Measurements from ENCODE around the gene ADD2. TPM values are rescaled to one million over a fixed set of nuclear protein-coding genes. Genes with fewer than 3 reads are reported as not detected.

Gene ADD2
- total and polyA plus RNA-seq, 2 experiments from 2014 or later, result not detected

DNA sequence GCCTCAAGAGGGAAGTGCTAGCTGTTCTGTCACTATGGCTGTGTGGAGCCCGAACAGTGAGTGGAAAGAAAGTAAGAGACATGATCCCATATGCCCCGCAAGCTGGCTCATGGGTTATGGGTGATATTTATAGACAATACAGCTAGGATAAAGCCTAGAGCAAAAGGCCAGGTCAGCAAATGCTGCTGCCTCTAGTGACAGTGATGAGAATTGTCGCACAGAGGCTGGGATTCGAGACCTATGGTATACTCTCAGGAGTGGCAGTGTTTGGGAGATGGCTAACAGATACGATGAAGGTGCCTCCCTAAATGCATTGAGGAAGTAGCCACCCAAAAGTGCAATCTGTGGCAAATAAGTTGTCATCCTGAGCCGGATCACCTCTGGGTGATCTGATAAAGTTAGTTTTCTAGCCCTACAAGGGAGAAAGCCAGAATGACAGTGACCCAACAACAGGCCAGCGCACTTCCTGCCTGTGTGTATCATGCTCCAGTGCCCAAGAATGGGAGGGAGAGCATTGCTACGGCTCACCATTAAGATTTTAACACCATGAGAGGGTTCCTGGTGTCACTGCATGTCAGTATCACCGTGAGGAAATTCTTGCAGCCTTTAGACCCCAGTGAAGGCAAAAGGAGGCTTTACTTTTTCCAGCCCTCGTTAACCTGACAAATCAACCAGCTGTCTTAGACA is 122.1 kb downstream of the ADD2 start:
- no peaks in the 10 kb centered on the region for H3K79me2 ChIP-seq (ENCODE audit: insufficient read depth)
- H3K4me3 ChIP-seq, result no peak overlapping the region
- peaks cover 5% of the 10 kb centered on the region; the same call in 1 of the 2 replicates for H3K27me3 ChIP-seq (replicated peaks; ENCODE audit: insufficient read depth)
- H4K20me1 ChIP-seq (ENCODE audit: insufficient read depth), result no peaks in the 10 kb centered on the region
- in situ Hi-C loops (cut with MboI), result no loop called here
- H3K9ac ChIP-seq, result no peak overlapping the region
- no peaks in the 10 kb centered on the region for H3K36me3 ChIP-seq (ENCODE audit: low read depth)
- 53 to 56% methylated on average over 10 of the region's 10 CpGs for WGBS, 2 experiments (ENCODE audit: low coverage in 1 of 2, low lambda C conversion rate in 2 of 2, missing lambda C conversion rate in 2 of 2)
- H3K4me2 ChIP-seq (ENCODE audit: unreplicated experiment), result no peak overlapping the region
- no peaks in the 10 kb centered on the region for H3K4me1 ChIP-seq (ENCODE audit: insufficient read depth)
- H3K9me2 ChIP-seq (ENCODE audit: insufficient read depth), result no peaks in the 10 kb centered on the region
- TF ChIP-seq EZH2phosphoT487 (IDR thresholded peaks at IDR 0.05; ENCODE audit: insufficient read depth, low read depth) (no peak), EZH2 (IDR thresholded peaks at IDR 0.05; ENCODE audit: insufficient read depth, poor library complexity, severe bottlenecking) (no peak)
- H3K9me3 ChIP-seq (ENCODE audit: low read depth), result no peaks in the 10 kb centered on the region
- H3F3A ChIP-seq (ENCODE audit: insufficient read depth), result no peaks in the 10 kb centered on the region
- no peak overlapping the region for H2AFZ ChIP-seq
- H3K27ac ChIP-seq, result no peak overlapping the region
- peak; percentile 31 for DNase-seq

DNA sequence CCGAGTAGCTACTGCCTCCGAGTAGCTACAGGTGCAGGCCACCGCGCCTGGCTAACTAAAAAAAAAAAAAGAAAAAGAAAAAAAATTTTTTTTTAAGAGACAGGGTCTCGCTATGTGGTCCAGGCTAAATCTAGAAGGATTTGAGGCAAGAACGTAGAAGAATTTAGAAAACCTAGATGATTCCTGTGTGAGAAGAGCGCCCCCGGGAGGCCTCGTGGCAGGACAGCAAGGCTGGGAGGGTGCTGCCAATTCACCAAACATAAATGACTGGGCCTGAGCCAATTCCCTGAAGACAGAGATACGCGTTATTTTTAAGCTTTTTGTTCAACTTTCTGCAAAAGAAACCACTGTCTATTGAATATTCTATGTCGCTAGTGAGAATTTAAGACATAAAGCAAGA is 124.3 kb downstream of the ADD2 start:
- in situ Hi-C loops (cut with MboI), result no loop called here
- Histone ChIP-seq H3K27me3 (replicated peaks; ENCODE audit: insufficient read depth) (no peaks in the 10 kb centered on the region; the same call in 1 of the 2 replicates), H3K4me1 (ENCODE audit: insufficient read depth) (no peaks in the 10 kb centered on the region), H3K9me2 (ENCODE audit: insufficient read depth) (no peaks in the 10 kb centered on the region), H3K4me2 (ENCODE audit: unreplicated experiment) (no peak overlapping the region), H3K9ac (no peak overlapping the region), H3F3A (ENCODE audit: insufficient read depth) (no peaks in the 10 kb centered on the region), H4K20me1 (ENCODE audit: insufficient read depth) (no peaks in the 10 kb centered on the region), H3K4me3 (no peak overlapping the region), H2AFZ (no peak overlapping the region), H3K9me3 (ENCODE audit: low read depth) (no peaks in the 10 kb centered on the region), H3K27ac (no peak overlapping the region), H3K36me3 (ENCODE audit: low read depth) (no peaks in the 10 kb centered on the region), H3K79me2 (ENCODE audit: insufficient read depth) (no peaks in the 10 kb centered on the region)
- TF ChIP-seq EZH2phosphoT487 (IDR thresholded peaks at IDR 0.05; ENCODE audit: insufficient read depth, low read depth) (no peak), EZH2 (IDR thresholded peaks at IDR 0.05; ENCODE audit: insufficient read depth, poor library complexity, severe bottlenecking) (no peak)
- DNase-seq, result peak; percentile 57
- 49% methylated on average over 12 of the region's 12 CpGs for WGBS, 2 experiments (ENCODE audit: low coverage in 1 of 2, low lambda C conversion rate in 2 of 2, missing lambda C conversion rate in 2 of 2)

- in situ Hi-C loops (cut with MboI), result no loop called here
- DNase-seq, result peak; percentile 48
- no peak overlapping the region for H3K9ac ChIP-seq
- no peak overlapping the region for H3K4me3 ChIP-seq
- WGBS, 2 experiments (ENCODE audit: low coverage in 1 of 2, low lambda C conversion rate in 2 of 2, missing lambda C conversion rate in 2 of 2), result 14 to 16% methylated on average over 7 of the region's 7 CpGs
- H3K4me1 ChIP-seq (ENCODE audit: insufficient read depth), result no peaks in the 10 kb centered on the region
- no peaks in the 10 kb centered on the region for H4K20me1 ChIP-seq (ENCODE audit: insufficient read depth)
- TF ChIP-seq EZH2phosphoT487 (IDR thresholded peaks at IDR 0.05; ENCODE audit: insufficient read depth, low read depth) (no peak), EZH2 (IDR thresholded peaks at IDR 0.05; ENCODE audit: insufficient read depth, poor library complexity, severe bottlenecking) (no peak)
- H2AFZ ChIP-seq, result no peak overlapping the region
- H3K9me2 ChIP-seq (ENCODE audit: insufficient read depth), result no peaks in the 10 kb centered on the region
- H3K4me2 ChIP-seq (ENCODE audit: unreplicated experiment), result no peak overlapping the region
- no peaks in the 10 kb centered on the region for H3K9me3 ChIP-seq (ENCODE audit: low read depth)
- H3K36me3 ChIP-seq (ENCODE audit: low read depth), result no peaks in the 10 kb centered on the region
- no peak overlapping the region for H3K27ac ChIP-seq
- no peaks in the 10 kb centered on the region for H3F3A ChIP-seq (ENCODE audit: insufficient read depth)
- H3K79me2 ChIP-seq (ENCODE audit: insufficient read depth), result no peaks in the 10 kb centered on the region
- peaks cover 12% of the 10 kb centered on the region for H3K27me3 ChIP-seq (replicated peaks; ENCODE audit: insufficient read depth)
Observed at GRCh38 chr2:70641263-70641784, 126.7 kb downstream of the ADD2 start.

DNA sequence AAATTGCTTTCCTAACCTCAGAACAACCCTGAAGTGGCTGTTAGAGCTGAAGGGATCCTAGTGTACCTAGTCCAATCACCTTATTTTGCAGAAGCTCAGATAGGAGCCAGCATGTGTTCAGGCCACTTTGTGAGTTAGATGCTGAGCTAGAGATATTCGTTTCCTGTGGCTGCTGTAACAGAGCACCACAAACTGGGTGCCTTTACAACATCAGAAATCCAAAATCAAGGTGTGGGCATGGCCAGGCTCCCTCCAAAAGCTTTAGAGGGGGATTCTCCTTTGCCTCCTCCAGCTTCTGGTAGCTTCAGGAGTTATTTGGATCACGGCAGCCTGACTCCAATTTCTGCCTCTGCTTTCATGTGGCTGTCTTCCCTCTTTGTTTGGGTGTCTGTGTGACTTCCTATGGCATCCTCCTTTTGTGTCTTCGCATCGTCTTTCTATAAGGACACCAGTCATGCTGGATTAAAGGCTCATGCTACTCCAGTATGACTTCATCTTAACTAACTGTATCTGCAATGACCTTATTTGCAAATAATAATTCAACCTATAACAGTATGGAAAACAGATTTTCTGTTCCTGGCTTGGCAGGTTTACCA is 128.1 kb downstream of the ADD2 start:
- no peaks in the 10 kb centered on the region for H3K4me1 ChIP-seq (ENCODE audit: insufficient read depth)
- H3K27me3 ChIP-seq (replicated peaks; ENCODE audit: insufficient read depth), result peaks cover 24% of the 10 kb centered on the region
- no peak overlapping the region for H3K4me3 ChIP-seq
- 63 to 65% methylated on average over 4 of the region's 4 CpGs for WGBS, 2 experiments (ENCODE audit: low coverage in 1 of 2, low lambda C conversion rate in 2 of 2, missing lambda C conversion rate in 2 of 2)
- no peak for TF ChIP-seq EZH2 (IDR thresholded peaks at IDR 0.05; ENCODE audit: insufficient read depth, poor library complexity, severe bottlenecking)
- no peak for TF ChIP-seq EZH2phosphoT487 (IDR thresholded peaks at IDR 0.05; ENCODE audit: insufficient read depth, low read depth)
- H4K20me1 ChIP-seq (ENCODE audit: insufficient read depth), result no peaks in the 10 kb centered on the region
- no peaks in the 10 kb centered on the region for H3K9me3 ChIP-seq (ENCODE audit: low read depth)
- H3K79me2 ChIP-seq (ENCODE audit: insufficient read depth), result no peaks in the 10 kb centered on the region
- no peak for DNase-seq
- H2AFZ ChIP-seq, result no peak overlapping the region
- H3F3A ChIP-seq (ENCODE audit: insufficient read depth), result no peaks in the 10 kb centered on the region
- no peaks in the 10 kb centered on the region for H3K36me3 ChIP-seq (ENCODE audit: low read depth)
- no peak overlapping the region for H3K4me2 ChIP-seq (ENCODE audit: unreplicated experiment)
- in situ Hi-C loops (cut with MboI), result loop anchor here (10.0 kb wide), 1 partner anchor 325 kb away; no protein-coding TSS in a partner anchor
- no peak overlapping the region for H3K9ac ChIP-seq
- H3K27ac ChIP-seq, result no peak overlapping the region
- no peaks in the 10 kb centered on the region for H3K9me2 ChIP-seq (ENCODE audit: insufficient read depth)

Data from GM23248 (cell line).